ENCODE measurements around the gene ANLN. TPM values are rescaled to one million over a fixed set of nuclear protein-coding genes. Genes with fewer than 3 reads are reported as not detected.

Gene ANLN
- total and polyA plus RNA-seq, 8 donors = 0.02 to 2.3 (median 0.43) TPM

- Histone ChIP-seq H3K36me3 (no peaks in the 10 kb centered on the region), H3K27me3 (no peaks in the 10 kb centered on the region), H3K9me3 (peaks cover 0 to 3% (median 0%) of the 10 kb centered on the region in 4 donors), H3K4me3 (no peak overlapping the region), H3K27ac (no peak overlapping the region), H3K4me1 (no peaks in the 10 kb centered on the region)
- FAIRE-seq = no peak
- no peak for TF ChIP-seq CTCF (IDR thresholded peaks at IDR 0.05)
- intact Hi-C loops (cut with DNase I) = no loop called here
- DNase-seq = no peak
- no peak for ATAC-seq
- WGBS, 2 donors = 87 to 89% methylated on average over 3 of the region's 3 CpGs
Measured at GRCh38 chr7:36420307-36420706, 30.6 kb downstream of the ANLN start.

DNA sequence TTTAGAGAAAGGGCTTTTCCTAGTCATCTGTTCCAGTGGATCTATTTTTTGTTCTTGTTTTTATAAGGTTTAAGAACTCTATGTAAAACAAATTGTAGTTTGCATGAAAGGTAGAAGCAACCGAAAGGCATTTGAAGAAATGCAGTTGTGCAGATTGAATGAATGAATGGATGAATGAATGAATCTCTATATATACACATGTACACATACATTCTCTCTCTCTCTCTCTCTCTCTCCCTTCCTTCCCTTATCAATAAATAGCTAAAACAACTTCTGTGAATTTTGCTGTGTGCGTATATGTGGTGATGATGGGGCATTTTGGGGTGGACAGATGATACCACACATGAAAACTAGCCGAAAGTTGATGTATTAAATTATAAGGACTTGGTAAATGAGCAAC lies 32.4 kb downstream of the ANLN start:
- H3K4me3 ChIP-seq = no peak overlapping the region
- H3K27me3 ChIP-seq = no peaks in the 10 kb centered on the region
- intact Hi-C loops (cut with DNase I) = no loop called here
- no peak for DNase-seq
- no peaks in the 10 kb centered on the region for H3K36me3 ChIP-seq
- H3K9me3 ChIP-seq = peaks cover 0 to 3% (median 0%) of the 10 kb centered on the region in 4 donors
- ATAC-seq = no peak
- no peak overlapping the region for H3K27ac ChIP-seq
- no peak for FAIRE-seq
- no peaks in the 10 kb centered on the region for H3K4me1 ChIP-seq
- TF ChIP-seq CTCF (IDR thresholded peaks at IDR 0.05) = no peak
- WGBS, 2 donors = 98 to 99% methylated on average over 3 of the region's 3 CpGs

DNA sequence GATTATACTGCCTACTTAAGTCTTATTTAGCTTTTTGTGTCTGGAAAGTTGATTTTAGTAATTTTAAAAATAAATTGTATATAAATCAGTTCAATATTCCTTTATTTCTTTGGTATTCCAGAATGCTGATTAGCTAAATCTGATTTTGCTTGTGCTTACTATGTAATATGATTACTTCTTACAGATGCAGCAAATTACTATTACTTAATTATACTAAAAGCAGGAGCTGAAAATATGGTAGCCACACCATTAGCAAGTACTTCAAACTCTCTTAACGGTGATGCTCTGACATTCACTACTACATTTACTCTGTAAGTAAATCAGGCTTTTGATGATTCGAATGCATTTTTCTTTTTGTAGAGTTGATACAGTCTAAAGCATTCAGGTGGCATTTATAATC lies 34.0 kb downstream of the ANLN start:
- FAIRE-seq = no peak
- Histone ChIP-seq H3K4me3 (no peak overlapping the region), H3K27ac (no peak overlapping the region), H3K4me1 (no peaks in the 10 kb centered on the region), H3K9me3 (peaks cover 0 to 3% (median 0%) of the 10 kb centered on the region in 4 donors), H3K27me3 (no peaks in the 10 kb centered on the region), H3K36me3 (no peaks in the 10 kb centered on the region)
- intact Hi-C loops (cut with DNase I) = no loop called here
- DNase-seq = no peak
- 95 to 99% methylated on average over 2 of the region's 2 CpGs for WGBS, 2 donors
- ATAC-seq = no peak
- no peak for TF ChIP-seq CTCF (IDR thresholded peaks at IDR 0.05)

GRCh38 chr7:36430186-36430585 lies 40.5 kb downstream of the ANLN start:
- Histone ChIP-seq H3K9me3 (no peaks in the 10 kb centered on the region), H3K4me3 (no peak overlapping the region), H3K27me3 (no peaks in the 10 kb centered on the region), H3K27ac (no peak overlapping the region), H3K4me1 (no peaks in the 10 kb centered on the region), H3K36me3 (no peaks in the 10 kb centered on the region)
- TF ChIP-seq CTCF (IDR thresholded peaks at IDR 0.05) = no peak
- intact Hi-C loops (cut with DNase I) = no loop called here
- FAIRE-seq (no peak), DNase-seq (no peak), ATAC-seq (no peak)
- 89 to 91% methylated on average over 2 of the region's 2 CpGs for WGBS, 2 donors

DNA sequence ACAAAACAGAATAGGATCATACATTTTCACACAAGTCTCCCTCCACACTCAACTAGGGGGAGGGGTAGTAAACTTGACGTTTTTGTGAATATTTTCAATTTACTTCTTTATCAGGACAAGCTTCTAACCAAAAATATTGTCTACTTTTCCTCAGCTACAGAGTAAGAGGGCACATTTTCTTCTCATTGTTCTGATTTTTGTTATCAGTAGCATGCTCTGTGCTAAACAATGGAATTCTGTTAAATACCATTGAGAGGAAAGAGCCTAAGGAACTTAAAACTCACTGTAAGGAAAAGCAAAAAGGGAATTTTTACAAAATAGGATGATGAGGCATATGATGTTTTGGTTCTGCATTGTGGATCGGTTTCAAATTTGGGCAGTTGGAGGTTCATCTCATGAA lies 41.2 kb downstream of the ANLN start:
- DNase-seq (no peak), FAIRE-seq (no peak), ATAC-seq (no peak)
- intact Hi-C loops (cut with DNase I) = no loop called here
- Histone ChIP-seq H3K4me1 (no peaks in the 10 kb centered on the region), H3K36me3 (no peaks in the 10 kb centered on the region), H3K27ac (no peak overlapping the region), H3K4me3 (no peak overlapping the region), H3K27me3 (no peaks in the 10 kb centered on the region), H3K9me3 (no peaks in the 10 kb centered on the region)
- no peak for TF ChIP-seq CTCF (IDR thresholded peaks at IDR 0.05)
- 81 to 87% methylated on average over 2 of the region's 2 CpGs for WGBS, 2 donors
